Ovary (tissue), 9 donors: ENCODE measurements around the gene KCNH5. TPM values are rescaled to one million over a fixed set of nuclear protein-coding genes. Genes with fewer than 3 reads are reported as not detected.

Source experiments
- DNase-seq, 5 donors: peaks; one replicate each; pipeline ENCODE4 v3.0.0-alpha.2; 2019 to 2020
- H3K27ac ChIP-seq, 2 donors: fragments of 200-600 bp; one replicate each; pipeline versions ENCODE4 v1.5.1 to v1.8.0; 2019 to 2022
- H3K27me3 ChIP-seq: fragments of 200-600 bp; one replicate; pipeline ENCODE4 v1.8.0; 2022
- H3K36me3 ChIP-seq: fragments of 200-600 bp; sonication (generic); one replicate; pipeline ENCODE4 v1.5.1; 2019
- H3K4me1 ChIP-seq: one replicate; pipeline ENCODE4 v1.8.1; 2013; ENCODE audit warnings: mild to moderate bottlenecking, moderate library complexity; ENCODE audit not compliant: insufficient read depth
- H3K4me3 ChIP-seq: fragments of 200-600 bp; sonication (generic); one replicate; pipeline ENCODE4 v1.5.1; 2017
- H3K9me3 ChIP-seq, 2 donors: fragments of 200-600 bp in 1 of 2; sonication (generic) in 1 of 2; one replicate each; pipeline versions ENCODE4 v1.5.1 to v1.8.1; 2013 to 2019; ENCODE audit warnings: mild to moderate bottlenecking in 1 of 2, moderate library complexity in 1 of 2
- CTCF ChIP-seq, 3 donors: fragments of 450-650 bp in 2 of 3; fragments of 200-600 bp in 1 of 3; IDR thresholded peaks; one replicate each; pipeline versions ENCODE4 v1.5.1 to v1.8.0; 2016 to 2022; ENCODE audit warnings: antibody characterized with exemption in 3 of 3, mild to moderate bottlenecking in 1 of 3
- EP300 ChIP-seq: sonication (generic); formaldehyde crosslinking; IDR thresholded peaks from one replicate; pipeline ENCODE4 v1.6.1; 2017; ENCODE audit warnings: antibody characterized with exemption
- POLR2A ChIP-seq: fragments of 450-650 bp; IDR thresholded peaks from one replicate; pipeline ENCODE4 v1.6.1; 2017; ENCODE audit warnings: antibody characterized with exemption, mild to moderate bottlenecking, moderate library complexity
- WGBS, 3 donors: extraction: QIAGEN DNeasy Blood & Tissue Kit in 1 of 3; methylation state at CpG; one replicate each; pipeline versions ENCODE4 v1.1.5 to v1.1.7; 2013 to 2017; 5-methylcytosine and 5-hydroxymethylcytosine counted together
- intact Hi-C, 4 donors: fragments of 100-400 bp; cut with DNase I; formaldehyde crosslinking; loops; one replicate each; pipeline versions ENCODE4 v1.11.0 to v1.15.1; 2022 to 2023
- polyA plus RNA-seq, 2 donors: library from polyadenylated mRNA; stranded (reverse); fragments of 200-250 nt in 1 of 2; fragments of 350-450 nt in 1 of 2; fragmentation: Illumina TruSeq in 1 of 2; extraction: RNeasy Lipid Tissue Mini Kit (QIAGEN cat#74804) in 1 of 2; gene quantifications; one replicate each; pipeline ENCODE4 v1.2.3, GENCODE V29; 2013 to 2014
- total RNA-seq, 7 donors: library from RNA; depleted of rRNA in 2 of 7; stranded (reverse); fragments of >200 nt in 2 of 7; fragmentation: NEBNext Ultra II Directional in 3 of 7; extraction: Animal tissue kit (Norgen Biotek cat#: 25700) in 3 of 7; gene quantifications; one replicate each; pipeline versions ENCODE4 v1.1.0 to v1.2.4, GENCODE V29; 2016 to 2023
- donor health status: DM: no; HTN: no; CAD: no; lungs with moderate emphysema.
- donor health status: DM: no; HTN: no; CAD: no.
- donor health status: Bipolar disorder and iron deficiency.
- donor health status: DM: yes; HTN: yes; CAD: no.
- donor health status: DM: no; HTN: no; CAD: no.
- donor health status: DM: yes; HTN: yes; CAD: no.

Gene KCNH5
- total and polyA plus RNA-seq, 9 donors, result 0.05 TPM; not detected in 7

- 26 to 46% (median 35%) methylated on average over 1 of the region's 1 CpG for WGBS, 3 donors
These were observed 266.4 kb downstream of the KCNH5 start for GRCh38 chr14:62778852-62779251.

GRCh38 chr14:62778310-62778709 is 266.9 kb downstream of the KCNH5 start:
- no peak overlapping the region for H3K4me3 ChIP-seq
- WGBS, 3 donors, result 80 to 85% (median 83%) methylated on average over 2 of the region's 2 CpGs
- H3K27me3 ChIP-seq, result no peaks in the 10 kb centered on the region
- TF ChIP-seq POLR2A, result no peak
- TF ChIP-seq CTCF (IDR thresholded peaks at IDR 0.05), result no peak
- TF ChIP-seq EP300, result no peak
- DNase-seq, result no peak
- H3K27ac ChIP-seq, result no peak overlapping the region
- H3K9me3 ChIP-seq, result no peaks in the 10 kb centered on the region
- no peaks in the 10 kb centered on the region for H3K36me3 ChIP-seq
- intact Hi-C loops, result no loop called here
- no peaks in the 10 kb centered on the region for H3K4me1 ChIP-seq

More at GRCh38 chr14:62778852-62779251, 266.4 kb downstream of the KCNH5 start:
- Histone ChIP-seq H3K27me3 (no peaks in the 10 kb centered on the region), H3K27ac (no peak overlapping the region), H3K4me1 (no peaks in the 10 kb centered on the region), H3K4me3 (no peak overlapping the region), H3K36me3 (no peaks in the 10 kb centered on the region), H3K9me3 (no peaks in the 10 kb centered on the region)
- DNase-seq, result no peak
- intact Hi-C loops, result no loop called here
- TF ChIP-seq EP300, result no peak
- no peak for TF ChIP-seq POLR2A
- TF ChIP-seq CTCF (IDR thresholded peaks at IDR 0.05), result no peak

GRCh38 chr14:62777510-62777909 is 267.7 kb downstream of the KCNH5 start:
- TF ChIP-seq POLR2A (no peak), CTCF (IDR thresholded peaks at IDR 0.05) (no peak), EP300 (no peak)
- intact Hi-C loops, result no loop called here
- 78 to 85% (median 82%) methylated on average over 2 of the region's 2 CpGs for WGBS, 3 donors
- Histone ChIP-seq H3K9me3 (no peaks in the 10 kb centered on the region), H3K36me3 (no peaks in the 10 kb centered on the region), H3K27me3 (no peaks in the 10 kb centered on the region), H3K4me1 (no peaks in the 10 kb centered on the region), H3K4me3 (no peak overlapping the region), H3K27ac (no peak overlapping the region)
- DNase-seq, result no peak

- WGBS, 3 donors, result 70 to 86% (median 84%) methylated on average over 1 of the region's 1 CpG
- DNase-seq, result no peak
- intact Hi-C loops, result no loop called here
- Histone ChIP-seq H3K36me3 (no peaks in the 10 kb centered on the region), H3K4me3 (no peak overlapping the region), H3K27me3 (no peaks in the 10 kb centered on the region), H3K27ac (no peak overlapping the region), H3K9me3 (no peaks in the 10 kb centered on the region), H3K4me1 (no peaks in the 10 kb centered on the region)
- TF ChIP-seq CTCF (IDR thresholded peaks at IDR 0.05) (no peak), POLR2A (no peak), EP300 (no peak)
These were observed 269.0 kb downstream of the KCNH5 start for GRCh38 chr14:62776300-62776699.

- TF ChIP-seq EP300 (no peak), CTCF (IDR thresholded peaks at IDR 0.05) (no peak), POLR2A (no peak)
- DNase-seq, result no peak
- no peaks in the 10 kb centered on the region for H3K27me3 ChIP-seq
- H3K27ac ChIP-seq, result no peak overlapping the region
- intact Hi-C loops, result no loop called here
- 70 to 76% (median 74%) methylated on average over 2 of the region's 2 CpGs for WGBS, 3 donors
- H3K36me3 ChIP-seq, result no peaks in the 10 kb centered on the region
- no peaks in the 10 kb centered on the region for H3K9me3 ChIP-seq
- H3K4me3 ChIP-seq, result no peak overlapping the region
- H3K4me1 ChIP-seq, result no peaks in the 10 kb centered on the region
These were observed 276.5 kb downstream of the KCNH5 start for GRCh38 chr14:62768753-62769152.
